ENCODE measurements around the gene CUBN.

Gene CUBN

GRCh38 chr10:17094844-17095243, 34.8 kb downstream of the CUBN start:
- no peak overlapping the region for H3K27ac ChIP-seq
- TF ChIP-seq ZFX (IDR thresholded peaks at IDR 0.05; ENCODE audit: borderline replicate concordance) = no peak
- no peak for TF ChIP-seq CTCF (IDR thresholded peaks at IDR 0.05)

DNA sequence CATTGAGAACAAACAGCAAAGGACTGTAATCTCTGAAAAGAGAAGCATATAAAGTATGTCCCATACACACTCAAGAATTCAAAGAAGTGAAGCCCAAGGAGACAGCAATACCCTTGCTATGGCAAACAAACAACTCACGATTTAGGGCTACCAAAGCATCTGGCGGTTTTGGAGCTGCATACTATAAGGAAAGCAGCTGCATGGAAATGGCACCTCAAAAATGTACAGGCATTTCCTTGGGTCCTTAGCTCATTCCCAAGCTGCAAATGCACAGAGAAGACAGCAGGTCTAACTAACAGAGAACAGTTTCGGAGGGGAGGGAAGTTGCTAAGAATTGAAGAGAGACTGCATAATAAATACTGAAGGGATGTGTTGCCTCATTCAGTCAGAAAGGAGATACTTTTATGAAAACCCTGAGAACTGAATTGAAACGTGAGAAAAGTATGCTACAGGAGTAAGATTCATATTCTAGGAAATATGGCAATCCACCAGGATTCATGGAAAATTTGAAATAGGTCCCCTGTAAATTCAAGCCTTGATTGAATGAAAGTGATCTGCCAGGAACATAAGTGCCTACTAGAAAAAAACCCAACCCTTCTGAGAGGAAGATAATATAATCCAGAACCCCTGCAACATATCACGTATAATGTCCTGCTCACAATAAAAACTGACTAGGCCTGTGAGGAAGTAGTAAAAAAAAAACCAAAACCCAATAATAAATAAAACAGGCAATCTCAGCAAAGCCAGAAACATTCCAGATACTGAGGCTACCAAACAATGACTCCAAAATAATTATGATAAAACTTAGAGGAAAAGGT, 36.4 kb downstream of the CUBN start:
- H3K27ac ChIP-seq = no peak overlapping the region
- TF ChIP-seq ZFX (IDR thresholded peaks at IDR 0.05; ENCODE audit: borderline replicate concordance) = no peak
- TF ChIP-seq CTCF (IDR thresholded peaks at IDR 0.05) = no peak

DNA sequence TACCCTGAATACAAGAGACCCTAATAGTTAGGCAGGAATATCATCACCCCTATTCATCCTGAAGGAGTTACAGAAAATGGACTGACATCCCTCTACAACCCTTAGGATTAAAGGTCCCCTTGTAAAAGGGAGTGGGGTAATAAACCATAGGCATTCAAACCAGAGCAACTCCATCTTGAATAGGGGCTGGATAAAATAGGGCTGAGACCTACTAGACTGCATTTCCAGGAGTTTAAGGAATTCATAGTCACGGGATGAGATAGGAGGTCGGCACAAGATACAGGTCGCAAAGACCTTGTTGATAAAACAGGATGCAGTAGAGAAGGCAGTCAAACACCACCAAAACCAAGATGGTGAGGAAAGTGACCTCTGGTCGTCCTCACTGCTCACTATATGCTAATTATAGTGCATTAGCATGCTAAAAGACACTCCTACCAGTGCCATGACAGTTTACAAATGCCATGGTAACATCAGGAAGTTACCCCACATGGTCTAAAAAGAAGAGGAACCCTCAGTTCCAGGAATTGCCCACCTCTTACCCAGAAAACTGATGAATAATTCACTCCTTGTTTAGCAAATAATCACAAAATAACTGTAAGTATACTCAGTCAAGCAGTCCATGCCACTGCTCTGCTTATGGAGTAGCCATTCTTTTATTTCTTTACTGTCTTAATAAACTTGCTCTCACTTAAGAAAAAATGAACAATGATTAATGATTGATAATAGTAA, 37.2 kb downstream of the CUBN start:
- no peak for TF ChIP-seq CTCF (IDR thresholded peaks at IDR 0.05)
- no peak for TF ChIP-seq ZFX (IDR thresholded peaks at IDR 0.05; ENCODE audit: borderline replicate concordance)
- H3K27ac ChIP-seq = no peak overlapping the region

DNA sequence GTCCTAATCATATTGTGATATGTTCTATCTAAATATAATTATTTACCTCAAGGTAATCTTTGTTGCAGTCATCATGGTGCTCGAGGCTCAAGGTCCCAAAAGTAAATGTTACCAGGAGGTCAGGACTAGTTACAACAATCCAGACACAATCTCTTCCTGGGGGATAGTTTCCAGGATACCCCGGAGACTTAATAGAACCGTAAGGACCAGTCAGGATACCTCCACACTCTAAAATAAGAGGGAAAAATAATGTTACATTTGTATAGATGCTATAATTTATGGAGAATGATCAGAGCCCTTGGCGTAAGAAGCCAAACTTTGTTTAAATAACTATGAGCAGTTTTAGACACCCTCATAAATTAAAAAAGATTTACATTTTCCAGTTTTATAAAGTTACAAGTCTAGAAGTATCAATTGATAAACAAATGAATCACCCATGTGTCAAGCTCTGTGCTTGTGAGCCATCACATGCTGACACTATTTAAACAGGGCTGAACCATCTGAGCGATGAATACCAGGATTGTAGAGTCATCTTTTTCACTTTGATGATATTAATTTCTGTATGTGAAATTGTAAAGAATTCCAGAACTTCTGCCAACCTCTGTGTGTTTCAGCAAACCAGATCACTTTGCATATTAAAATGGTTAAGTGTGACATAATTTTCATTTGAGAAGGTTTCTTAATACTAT, 41.3 kb downstream of the CUBN start:
- TF ChIP-seq ZFX (IDR thresholded peaks at IDR 0.05; ENCODE audit: borderline replicate concordance) = no peak
- TF ChIP-seq CTCF (IDR thresholded peaks at IDR 0.05) = no peak
- no peak overlapping the region for H3K27ac ChIP-seq

DNA sequence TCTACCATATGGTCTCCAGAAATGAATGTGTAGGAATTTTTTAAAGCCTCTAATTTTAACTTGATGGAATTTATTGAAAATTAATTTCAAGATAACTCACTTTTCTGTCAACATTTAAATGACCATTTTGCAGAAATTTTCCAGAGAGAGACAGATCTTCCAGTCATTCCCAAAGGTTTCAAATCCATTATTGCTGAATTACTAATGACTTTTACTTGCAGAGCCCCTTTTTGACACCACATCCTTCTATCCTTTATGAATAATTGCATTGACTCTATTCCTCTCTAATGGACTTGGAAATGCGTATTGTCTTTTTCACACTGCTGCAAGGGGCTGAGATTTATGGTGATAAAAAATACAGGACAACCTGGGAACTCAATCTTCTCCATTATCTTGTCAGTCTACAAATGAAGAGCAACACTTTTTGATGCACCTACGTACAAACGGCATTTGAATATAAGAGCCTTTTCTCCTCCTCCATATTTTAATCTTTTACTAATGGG, 42.7 kb downstream of the CUBN start:
- no peak overlapping the region for H3K27ac ChIP-seq
- TF ChIP-seq CTCF (IDR thresholded peaks at IDR 0.05) (no peak), ZFX (IDR thresholded peaks at IDR 0.05; ENCODE audit: borderline replicate concordance) (no peak)

DNA sequence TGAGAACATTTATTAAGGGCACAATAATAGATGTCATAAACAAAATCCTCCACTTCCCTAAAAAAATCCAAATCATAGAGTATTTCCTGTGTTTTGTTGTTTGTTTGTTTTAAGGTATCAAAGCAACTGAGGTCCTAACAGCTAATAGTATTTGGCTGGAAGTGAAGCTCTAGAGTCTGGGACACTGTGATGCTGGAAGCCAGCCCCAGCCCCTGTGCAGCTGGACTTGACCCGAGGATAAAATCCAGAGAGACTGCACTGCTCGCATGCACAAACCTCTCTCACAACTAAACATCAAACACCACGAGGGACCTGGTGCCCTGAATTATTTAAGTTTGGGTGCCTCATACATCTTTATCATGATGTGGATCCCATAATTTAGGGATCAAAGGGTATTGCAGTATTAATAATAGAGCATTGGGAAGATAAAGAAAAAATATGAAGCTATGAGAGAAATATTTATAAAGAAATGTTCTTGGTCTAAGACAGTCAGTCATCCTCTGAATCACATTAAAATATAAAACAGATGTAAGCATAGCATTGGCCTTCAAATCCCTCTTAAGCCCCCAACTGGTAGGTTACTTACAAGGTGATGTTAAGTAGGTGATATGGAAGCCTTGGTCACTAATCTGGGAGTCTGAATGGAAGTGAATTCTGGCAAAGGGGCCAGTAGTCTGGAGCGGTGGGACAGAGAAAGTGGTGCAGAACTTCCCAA, 44.4 kb downstream of the CUBN start:
- TF ChIP-seq CTCF (IDR thresholded peaks at IDR 0.05) (no peak), ZFX (IDR thresholded peaks at IDR 0.05; ENCODE audit: borderline replicate concordance) (no peak)
- no peak overlapping the region for H3K27ac ChIP-seq

Measured in 22Rv1 (cell line).